H1 (cell line): ENCODE results near the gene NFAM1. TPM values are rescaled to one million over a fixed set of nuclear protein-coding genes. Genes with fewer than 3 reads are reported as not detected.

Source experiments
- CTCF ChIA-PET: fragments of 300-600 bp; sonication (Branson Sonifier 250); formaldehyde crosslinking; loops from one replicate; lab custom pipeline; 2021; ENCODE audit not compliant: partially characterized antibody; lab: Charles Lee
- POLR2A ChIA-PET: fragments of 300-600 bp; sonication (Branson Sonifier 250); formaldehyde crosslinking; loops from one replicate; lab custom pipeline; 2021; ENCODE audit warnings: inconsistent platforms; ENCODE audit not compliant: partially characterized antibody; lab: Charles Lee
- DNase-seq, 2 experiments: peaks; one replicate each; pipeline versions ENCODE4 v3.0.0 to v3.0.0-alpha.2; 2010 to 2022; ENCODE audit warnings: low spot score in 2 of 2, low read depth in 1 of 2, mixed read lengths in 1 of 2
- FAIRE-seq: peaks from 2 replicates; lab custom pipeline; 2011; peaks lifted over from hg19 to GRCh38; lab: Jason Lieb, UNC
- H2AFZ ChIP-seq: 2 replicates; pipeline ENCODE4 v1.8.1; 2012; ENCODE audit warnings: low read length, inconsistent platforms
- H2AK5ac ChIP-seq: 2 replicates; pipeline ENCODE4 v1.6.1; 2013; ENCODE audit warnings: low read depth, low read length
- H2BK120ac ChIP-seq: replicated peaks from 2 replicates; pipeline ENCODE3; 2013; ENCODE audit warnings: low read depth, low read length, inconsistent platforms
- H2BK12ac ChIP-seq: 2 replicates; pipeline ENCODE4 v1.6.1; 2013; ENCODE audit warnings: low read depth, low read length
- H2BK15ac ChIP-seq: 2 replicates; pipeline ENCODE4 v1.6.1; 2013; ENCODE audit warnings: low read length
- H2BK20ac ChIP-seq: 2 replicates; pipeline ENCODE4 v1.6.1; 2013; ENCODE audit warnings: low read length
- H2BK5ac ChIP-seq: 2 replicates; pipeline ENCODE4 v1.6.1; 2013; ENCODE audit warnings: low read depth, low read length
- H3K14ac ChIP-seq: 2 replicates; pipeline ENCODE4 v1.6.1; 2013; ENCODE audit warnings: inconsistent platforms; ENCODE audit not compliant: insufficient read length
- H3K18ac ChIP-seq: 2 replicates; pipeline ENCODE4 v1.6.1; 2013; ENCODE audit warnings: low read length; ENCODE audit errors: extremely low read depth
- H3K23ac ChIP-seq: 2 replicates; pipeline ENCODE4 v1.6.1; 2013; ENCODE audit warnings: inconsistent platforms; ENCODE audit not compliant: insufficient read length
- H3K23me2 ChIP-seq: 2 replicates; pipeline ENCODE4 v1.6.1; 2013; ENCODE audit warnings: low read depth, low read length
- H3K27ac ChIP-seq: 2 replicates; pipeline ENCODE4 v1.6.1; 2011; ENCODE audit warnings: low read depth, low read length, inconsistent platforms
- H3K27me3 ChIP-seq, 4 experiments: replicated peaks in 1 of 4; 1 replicate in 1 of 4; 2 replicates in 3 of 4; pipeline versions ENCODE4 v1.6.1 to v1.8.1; 2011 to 2013; ENCODE audit warnings: low read length in 3 of 4, mild to moderate bottlenecking in 3 of 4, inconsistent platforms in 2 of 4, mixed read lengths in 2 of 4, moderate library complexity in 1 of 4; ENCODE audit not compliant: control insufficient read depth in 3 of 4, insufficient read depth in 3 of 4; ENCODE audit errors: extremely low read depth in 1 of 4
- H3K36me3 ChIP-seq, 4 experiments: 2 replicates each; pipeline versions ENCODE4 v1.6.1 to v1.8.1; 2011 to 2013; ENCODE audit warnings: mild to moderate bottlenecking in 4 of 4, low read length in 3 of 4, moderate library complexity in 2 of 4, control low read depth in 1 of 4, inconsistent platforms in 1 of 4; ENCODE audit not compliant: insufficient read depth in 4 of 4, control insufficient read depth in 2 of 4
- H3K4ac ChIP-seq: replicated peaks from 2 replicates; pipeline ENCODE3; 2013; ENCODE audit warnings: low read length, low read depth, mixed read lengths, inconsistent platforms; ENCODE audit not compliant: insufficient read length
- H3K4me1 ChIP-seq, 4 experiments: replicated peaks in 1 of 4; 1 replicate in 1 of 4; 2 replicates in 3 of 4; pipeline versions ENCODE4 v1.6.1 to v1.8.1; 2011 to 2013; ENCODE audit warnings: low read length in 3 of 4, inconsistent platforms in 2 of 4, mixed read lengths in 1 of 4; ENCODE audit not compliant: insufficient read depth in 4 of 4, control insufficient read depth in 3 of 4
- H3K4me2 ChIP-seq, 2 experiments: 2 replicates each; pipeline versions ENCODE4 v1.6.1 to v1.8.1; 2011 to 2013; ENCODE audit warnings: low read depth in 2 of 2, low read length in 2 of 2, control low read depth in 1 of 2, inconsistent platforms in 1 of 2, mild to moderate bottlenecking in 1 of 2; ENCODE audit not compliant: insufficient read depth in 1 of 2
- H3K4me3 ChIP-seq, 4 experiments: fragments of 200-600, 300-600 bp in 1 of 4; sonication (generic), shearing (Covaris generic), sonication (Bioruptor Twin) in 1 of 4; 2 replicates each; pipeline versions ENCODE4 v1.5.1 to v1.8.1; 2011 to 2016; ENCODE audit warnings: low read length in 4 of 4, low read depth in 3 of 4, control low read depth in 2 of 4, inconsistent platforms in 2 of 4, mild to moderate bottlenecking in 2 of 4, mixed read lengths in 1 of 4, moderate library complexity in 1 of 4; ENCODE audit not compliant: insufficient read depth in 2 of 4; ENCODE audit errors: extremely low read depth in 1 of 4
- H3K56ac ChIP-seq: replicated peaks from 2 replicates; pipeline ENCODE3; 2013; ENCODE audit warnings: low read depth, mild to moderate bottlenecking, mixed read lengths, low read length, inconsistent platforms; ENCODE audit not compliant: insufficient read length
- H3K79me1 ChIP-seq: 2 replicates; pipeline ENCODE4 v1.6.1; 2013; ENCODE audit warnings: low read depth, low read length, control low read depth
- H3K79me2 ChIP-seq, 2 experiments: 2 replicates each; pipeline versions ENCODE4 v1.6.1 to v1.8.1; 2012 to 2013; ENCODE audit warnings: low read length in 2 of 2, mild to moderate bottlenecking in 2 of 2, inconsistent platforms in 1 of 2; ENCODE audit not compliant: insufficient read depth in 2 of 2, control insufficient read depth in 1 of 2
- H3K9ac ChIP-seq, 4 experiments: replicated peaks in 1 of 4; 1 replicate in 1 of 4; 2 replicates in 3 of 4; pipeline versions ENCODE4 v1.6.1 to v1.8.1; 2011 to 2013; ENCODE audit warnings: low read depth in 3 of 4, low read length in 3 of 4, control low read depth in 2 of 4, mild to moderate bottlenecking in 2 of 4, moderate library complexity in 2 of 4, inconsistent platforms in 1 of 4; ENCODE audit errors: extremely low read depth in 1 of 4
- H3K9me3 ChIP-seq, 2 experiments: 2 replicates each; pipeline versions ENCODE4 v1.6.1 to v1.8.1; 2012 to 2013; ENCODE audit warnings: mild to moderate bottlenecking in 2 of 2, moderate library complexity in 2 of 2, control low read depth in 1 of 2, inconsistent platforms in 1 of 2, low read depth in 1 of 2, low read length in 1 of 2, mixed read lengths in 1 of 2; ENCODE audit not compliant: insufficient read depth in 2 of 2
- H4K20me1 ChIP-seq, 2 experiments: replicated peaks in 1 of 2; 2 replicates each; pipeline versions ENCODE3 to v1.8.1; 2011 to 2013; ENCODE audit warnings: inconsistent platforms in 2 of 2, low read length in 2 of 2, mild to moderate bottlenecking in 1 of 2; ENCODE audit not compliant: insufficient read depth in 2 of 2, control insufficient read depth in 1 of 2
- H4K5ac ChIP-seq: 2 replicates; pipeline ENCODE4 v1.6.1; 2013; ENCODE audit warnings: low read length, low read depth, mixed read lengths, inconsistent platforms; ENCODE audit not compliant: insufficient read length
- H4K8ac ChIP-seq: 2 replicates; pipeline ENCODE4 v1.8.0; 2013; ENCODE audit warnings: mild to moderate bottlenecking, moderate library complexity, low read length, inconsistent platforms; ENCODE audit not compliant: insufficient read depth; ENCODE audit errors: extremely low read depth
- H4K91ac ChIP-seq: replicated peaks from 2 replicates; pipeline ENCODE3; 2013; ENCODE audit warnings: low read length, mixed read lengths, inconsistent platforms; ENCODE audit not compliant: insufficient read length
- CHD2 ChIP-seq: IDR thresholded peaks from 2 replicates; pipeline ENCODE4 v1.6.1; 2012; ENCODE audit warnings: low read length, improper control_type of control experiment
- E2F6 ChIP-seq: IDR thresholded peaks from 2 replicates; pipeline ENCODE4 v1.6.1; 2012; ENCODE audit warnings: inconsistent platforms
- EZH2 ChIP-seq: fragments of 200-600 bp; sonication (generic); IDR thresholded peaks from 2 replicates; pipeline ENCODE4 v1.7.1; 2012; ENCODE audit warnings: low read depth, mild to moderate bottlenecking, moderate library complexity, low read length, inconsistent platforms; ENCODE audit not compliant: severe bottlenecking
- KDM4A ChIP-seq: IDR thresholded peaks from one replicate; pipeline ENCODE4 v1.7.1; 2012; ENCODE audit warnings: low read depth, mild to moderate bottlenecking, moderate library complexity, low read length, inconsistent platforms; ENCODE audit not compliant: severe bottlenecking
- WGBS, 2 experiments: shearing (Covaris generic) in 1 of 2; methylation state at CpG; one replicate each; pipeline versions ENCODE4 v1.1.6 to v1.1.7; 2013 to 2015; ENCODE audit warnings: low lambda C conversion rate in 2 of 2, mixed read lengths in 2 of 2, inconsistent platforms in 1 of 2, low coverage in 1 of 2, missing lambda C conversion rate in 1 of 2; ENCODE audit not compliant: insufficient replicate concordance in 2 of 2, insufficient coverage in 1 of 2, insufficient read length in 1 of 2; ENCODE audit errors: extremely low coverage in 1 of 2, missing lambda C conversion rate in 1 of 2; 5-methylcytosine and 5-hydroxymethylcytosine counted together
- polyA plus RNA-seq, 7 experiments: library from polyadenylated mRNA; depleted of rRNA in 3 of 7; stranded (reverse) in 5 of 7; unstranded in 2 of 7; fragments of >200 nt in 5 of 7; fragments of 200-250 nt in 2 of 7; gene quantifications; 1 replicate in 5 of 7; 2 replicates in 1 of 7; 4 replicates in 1 of 7; pipeline versions ENCODE4 v1.2.1 to v1.2.3, GENCODE V29; 2011 to 2013; ENCODE audit warnings: missing spikeins in 2 of 7, mixed read lengths in 2 of 7
- total RNA-seq: library from RNA; stranded (reverse); fragmentation: NEBNext Ultra II Directional; extraction: Animal tissue kit (Norgen Biotek cat#: 25700); gene quantifications from 2 replicates; pipeline ENCODE4 v1.2.1, GENCODE V29; 2021

The NFAM1 gene
- total and polyA plus RNA-seq, 2 of the 8 experiments (the other 6 are each of a cell fraction or from before 2014, with no cell fraction given): 0.62 to 0.73 TPM

DNA sequence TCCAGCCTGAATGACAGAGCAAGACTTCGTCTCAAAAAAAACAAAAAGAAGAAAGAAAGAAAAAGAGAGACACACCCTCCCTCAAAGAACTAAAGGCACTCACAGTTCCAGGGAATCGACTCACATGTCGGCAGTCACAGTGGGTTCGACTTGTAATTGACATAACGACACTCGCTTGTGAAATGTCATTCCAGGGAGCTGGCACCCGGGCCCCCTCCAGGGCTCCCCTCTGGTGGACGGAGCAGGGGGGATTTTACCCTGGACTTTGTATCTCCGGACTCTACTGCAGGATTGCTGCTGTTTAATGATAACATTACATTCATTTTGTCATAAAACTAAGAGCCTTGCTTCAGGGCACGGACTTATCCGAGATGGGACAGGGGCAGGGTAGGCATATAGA is 18.2 kb downstream of the NFAM1 start:
- 0 out of 7 replicates have a peak, but pooled peaks cover 0 to 2% (median 0%) of the 10 kb centered on the region in 4 experiments for H3K27me3 ChIP-seq
- POLR2A ChIA-PET: interaction anchor here (2.4 kb wide), 1 partner anchor 22 kb away, joined by 6 read pairs; no protein-coding TSS in a partner anchor
- CTCF ChIA-PET: interaction anchor here (0.6 to 1.8 kb wide), 5 partner anchors 29 to 226 kb away, joined by 4 to 5 read pairs (median 4); no protein-coding TSS in a partner anchor
- TF ChIP-seq KDM4A (no peak), E2F6 (no peak), CHD2 (no peak), EZH2 (no peak)

More for the DNA sequence above, 18.2 kb downstream of the NFAM1 start:
- Histone ChIP-seq H2AFZ (no peak overlapping the region), H3K4me1 (peaks cover 0 to 9% (median 7%) of the 10 kb centered on the region in 4 experiments; a peak in 6 of 7 replicates), H3K4me3 (no peak overlapping the region), H3K9me3 (no peaks in the 10 kb centered on the region), H2BK5ac (no peak overlapping the region), H3K79me2 (no peaks in the 10 kb centered on the region), H3K23ac (no peak overlapping the region), H3K9ac (no peak overlapping the region), H3K27ac (no peak overlapping the region), H2BK15ac (no peak overlapping the region), H3K14ac (no peak overlapping the region), H4K8ac (no peak overlapping the region), H3K4ac (no peak overlapping the region), H4K20me1 (no peaks in the 10 kb centered on the region), H3K36me3 (no peaks in the 10 kb centered on the region), H2AK5ac (no peak overlapping the region), H4K5ac (no peak overlapping the region), H4K91ac (no peak overlapping the region), H2BK20ac (no peak overlapping the region), H2BK120ac (no peak overlapping the region), H3K18ac (no peak overlapping the region), H3K79me1 (no peaks in the 10 kb centered on the region), H3K56ac (no peak overlapping the region), H3K23me2 (no peaks in the 10 kb centered on the region), H2BK12ac (no peak overlapping the region), H3K4me2 (no peak overlapping the region)
- DNase-seq (no peak), FAIRE-seq (no peak)
- WGBS, 2 experiments: 90% methylated on average over 11 of the region's 11 CpGs; no CpG with 5 or more reads in 1 of the 2 experiments
